ENCODE measurements around the gene IFNL1. TPM values are rescaled to one million over a fixed set of nuclear protein-coding genes. Genes with fewer than 3 reads are reported as not detected.

The IFNL1 gene
- total and polyA plus RNA-seq, 7 donors, result not detected

- TF ChIP-seq CTCF (IDR thresholded peaks at IDR 0.05), result no peak
- Histone ChIP-seq H3K9me3 (no peaks in the 10 kb centered on the region), H3K4me1 (no peaks in the 10 kb centered on the region), H3K27me3 (ENCODE audit: insufficient read depth in 3 of 3, low read length in 2 of 3) (peaks cover 0 to 35% (median 5%) of the 10 kb centered on the region in 3 donors), H3K27ac (no peak overlapping the region), H3K4me3 (no peak overlapping the region), H3K36me3 (ENCODE audit: insufficient read depth in 1 of 2, low read depth in 1 of 2) (no peaks in the 10 kb centered on the region)
- 78 to 81% (median 79%) methylated on average over 29 of the region's 29 CpGs for WGBS, 3 donors
- intact Hi-C loops (cut with DNase I), result no loop called here
- ATAC-seq, result no peak
- no peak for DNase-seq
These were observed 41.5 kb upstream of the IFNL1 start for GRCh38 chr19:39254531-39255345.

GRCh38 chr19:39257227-39257626 is 39.0 kb upstream of the IFNL1 start:
- no peak for TF ChIP-seq CTCF (IDR thresholded peaks at IDR 0.05)
- intact Hi-C loops (cut with DNase I), result no loop called here
- ATAC-seq, result no peak
- H3K9me3 ChIP-seq, result no peaks in the 10 kb centered on the region
- H3K4me1 ChIP-seq, result no peaks in the 10 kb centered on the region
- WGBS, 3 donors, result 91 to 96% (median 92%) methylated on average over 4 of the region's 4 CpGs
- H3K36me3 ChIP-seq (ENCODE audit: insufficient read depth in 1 of 2, low read depth in 1 of 2), result no peaks in the 10 kb centered on the region
- H3K27ac ChIP-seq, result no peak overlapping the region
- no peak for DNase-seq
- H3K4me3 ChIP-seq, result no peak overlapping the region
- peaks cover 0 to 45% (median 5%) of the 10 kb centered on the region in 3 donors for H3K27me3 ChIP-seq (ENCODE audit: insufficient read depth in 3 of 3, low read length in 2 of 3)

- intact Hi-C loops (cut with DNase I), result no loop called here
- no peak for TF ChIP-seq CTCF (IDR thresholded peaks at IDR 0.05)
- 56 to 79% (median 78%) methylated on average over 3 of the region's 3 CpGs for WGBS, 3 donors
- ATAC-seq (no peak), DNase-seq (no peak)
- no peak overlapping the region for H3K4me3 ChIP-seq
- no peaks in the 10 kb centered on the region for H3K4me1 ChIP-seq
- no peaks in the 10 kb centered on the region for H3K36me3 ChIP-seq (ENCODE audit: insufficient read depth in 1 of 2, low read depth in 1 of 2)
- peaks cover 0 to 63% (median 23%) of the 10 kb centered on the region in 3 donors for H3K27me3 ChIP-seq (ENCODE audit: insufficient read depth in 3 of 3, low read length in 2 of 3)
- H3K27ac ChIP-seq, result no peak overlapping the region
- H3K9me3 ChIP-seq, result no peaks in the 10 kb centered on the region
These were observed 34.5 kb upstream of the IFNL1 start for GRCh38 chr19:39261704-39262103.

- Histone ChIP-seq H3K27me3 (ENCODE audit: insufficient read depth in 3 of 3, low read length in 2 of 3) (peaks cover 0 to 66% (median 25%) of the 10 kb centered on the region in 3 donors), H3K4me1 (no peaks in the 10 kb centered on the region), H3K9me3 (no peaks in the 10 kb centered on the region), H3K36me3 (ENCODE audit: insufficient read depth in 1 of 2, low read depth in 1 of 2) (no peaks in the 10 kb centered on the region), H3K4me3 (no peak overlapping the region), H3K27ac (no peak overlapping the region)
- 77 to 83% (median 81%) methylated on average over 4 of the region's 4 CpGs for WGBS, 3 donors
- ATAC-seq, result no peak
- intact Hi-C loops (cut with DNase I), result no loop called here
- no peak for DNase-seq
- no peak for TF ChIP-seq CTCF (IDR thresholded peaks at IDR 0.05)
These were observed 33.7 kb upstream of the IFNL1 start for GRCh38 chr19:39262496-39262895.
